Measurements from ENCODE around the gene MS4A7. TPM values are rescaled to one million over a fixed set of nuclear protein-coding genes. Genes with fewer than 3 reads are reported as not detected.

MS4A7 gene
- total RNA-seq, 4 donors from 2014 or later = 5.6 to 43.5 (median 26.1) TPM

GRCh38 chr11:60428517-60428916 is 50.2 kb downstream of the MS4A7 start:
- intact Hi-C loops (cut with DNase I; ENCODE audit: low total_unique reads) (no loop called here), in situ Hi-C loops (cut with MboI; ENCODE audit: low pct_ligation_motif_present in 1 of 4, low pct_unique_long_range_greater_than_20kb in 1 of 4, low sequenced_read_pairs in 3 of 4) (no loop called here)
- no peaks in the 10 kb centered on the region for H3K27me3 ChIP-seq
- no peak overlapping the region for H3K27ac ChIP-seq
- no peak overlapping the region for H3K4me3 ChIP-seq
- DNase-seq = no peak
- H3K9me3 ChIP-seq = no peaks in the 10 kb centered on the region
- no peak for TF ChIP-seq POLR2AphosphoS5 (IDR thresholded peaks at IDR 0.05)
- TF ChIP-seq POLR2A (IDR thresholded peaks at IDR 0.05) = no peak
- TF ChIP-seq CTCF (IDR thresholded peaks at IDR 0.05) = no peak
- no peak for TF ChIP-seq EP300 (IDR thresholded peaks at IDR 0.05; ENCODE audit: low read depth)
- H3K4me1 ChIP-seq = no peaks in the 10 kb centered on the region
- no peaks in the 10 kb centered on the region for H3K36me3 ChIP-seq
- WGBS, 2 donors (ENCODE audit: low coverage in 1 of 2) = 58% methylated on average over 2 of the region's 2 CpGs; no CpG with 5 or more reads in 1 of the 2 donors

GRCh38 chr11:60429272-60429671 is 50.9 kb downstream of the MS4A7 start, which contains the start of gene MS4A5:
Gene MS4A5, plus strand, starts transcription at chr11:60429572. Its CDS starts 103 bp downstream, at chr11:60429675.
- intact Hi-C loops (cut with DNase I; ENCODE audit: low total_unique reads) (no loop called here), in situ Hi-C loops (cut with MboI; ENCODE audit: low pct_ligation_motif_present in 1 of 4, low pct_unique_long_range_greater_than_20kb in 1 of 4, low sequenced_read_pairs in 3 of 4) (no loop called here)
- TF ChIP-seq CTCF (IDR thresholded peaks at IDR 0.05) (no peak), POLR2AphosphoS5 (IDR thresholded peaks at IDR 0.05) (no peak), EP300 (IDR thresholded peaks at IDR 0.05; ENCODE audit: low read depth) (no peak), POLR2A (IDR thresholded peaks at IDR 0.05) (no peak)
- WGBS, 2 donors (ENCODE audit: low coverage in 1 of 2) = 95 to 100% methylated on average over 1 to 5 of the region's 5 CpGs
- Histone ChIP-seq H3K27me3 (no peaks in the 10 kb centered on the region), H3K4me3 (no peak within 1 kb of the TSS), H3K4me1 (no peaks in the 10 kb centered on the region), H3K9me3 (no peaks in the 10 kb centered on the region), H3K36me3 (no peaks in the 10 kb centered on the region), H3K27ac (no peak within 1 kb of the TSS)
- no peak for DNase-seq

GRCh38 chr11:60431251-60431650 is 52.9 kb downstream of the MS4A7 start:
- WGBS, 2 donors (ENCODE audit: low coverage in 1 of 2) = 71 to 100% methylated on average over 1 to 2 of the region's 2 CpGs
- Histone ChIP-seq H3K27ac (no peak overlapping the region), H3K4me3 (no peak overlapping the region), H3K36me3 (no peaks in the 10 kb centered on the region), H3K9me3 (no peaks in the 10 kb centered on the region), H3K4me1 (no peaks in the 10 kb centered on the region), H3K27me3 (no peaks in the 10 kb centered on the region)
- no peak for DNase-seq
- TF ChIP-seq CTCF (IDR thresholded peaks at IDR 0.05) (no peak), POLR2A (IDR thresholded peaks at IDR 0.05) (no peak), POLR2AphosphoS5 (IDR thresholded peaks at IDR 0.05) (no peak), EP300 (IDR thresholded peaks at IDR 0.05; ENCODE audit: low read depth) (no peak)
- intact Hi-C loops (cut with DNase I; ENCODE audit: low total_unique reads) = no loop called here
- in situ Hi-C loops (cut with MboI; ENCODE audit: low pct_ligation_motif_present in 1 of 4, low pct_unique_long_range_greater_than_20kb in 1 of 4, low sequenced_read_pairs in 3 of 4) = no loop called here

GRCh38 chr11:60433401-60433800 is 55.1 kb downstream of the MS4A7 start:
- no peak overlapping the region for H3K27ac ChIP-seq
- no peak for DNase-seq
- intact Hi-C loops (cut with DNase I; ENCODE audit: low total_unique reads) (no loop called here), in situ Hi-C loops (cut with MboI; ENCODE audit: low pct_ligation_motif_present in 1 of 4, low pct_unique_long_range_greater_than_20kb in 1 of 4, low sequenced_read_pairs in 3 of 4) (no loop called here)
- 73 to 84% methylated on average over 4 of the region's 4 CpGs for WGBS, 2 donors (ENCODE audit: low coverage in 1 of 2)
- TF ChIP-seq POLR2AphosphoS5 (IDR thresholded peaks at IDR 0.05) = no peak
- TF ChIP-seq EP300 (IDR thresholded peaks at IDR 0.05; ENCODE audit: low read depth) = no peak
- no peak for TF ChIP-seq CTCF (IDR thresholded peaks at IDR 0.05)
- no peak for TF ChIP-seq POLR2A (IDR thresholded peaks at IDR 0.05)
- no peaks in the 10 kb centered on the region for H3K4me1 ChIP-seq
- H3K36me3 ChIP-seq = no peaks in the 10 kb centered on the region
- H3K4me3 ChIP-seq = no peak overlapping the region
- no peaks in the 10 kb centered on the region for H3K9me3 ChIP-seq
- no peaks in the 10 kb centered on the region for H3K27me3 ChIP-seq

Other genes with a start within 250 kb of the MS4A7 start
- 10 to 100 TPM in 2 of 4 donors, 1 to 10 TPM in 1, under 1 TPM in 1; 0.75 to 54.3 (median 27.4) TPM for gene MS4A6A, start 195.4 kb upstream of the MS4A7 start, total RNA-seq
- 10 to 100 TPM in 1 of 4 donors, 1 to 10 TPM in 2, under 1 TPM in 1; 0.96 to 50.1 (median 8.0) TPM for gene MS4A4E, start 135.4 kb upstream of the MS4A7 start, total RNA-seq
- gene MS4A4A, start 97.9 kb upstream of the MS4A7 start, total RNA-seq = 10 to 100 TPM in 3 of 4 donors, 1 to 10 TPM in 1; 7.6 to 23.8 (median 12.0) TPM
- gene MS4A6E, start 51.3 kb upstream of the MS4A7 start, total RNA-seq = not detected
- 1 to 10 TPM in 3 of 4 donors, not detected in 1; 1.2 to 3.4 (median 2.7) TPM for gene MS4A14, start 17.9 kb downstream of the MS4A7 start, total RNA-seq
- not detected for gene MS4A5, start 51.0 kb downstream of the MS4A7 start, total RNA-seq
- 10 to 100 TPM in 2 of 4 donors, not detected in 2; 32.2 to 49.4 TPM for gene MS4A1, start 77.3 kb downstream of the MS4A7 start, total RNA-seq
- gene MS4A12, start 114.2 kb downstream of the MS4A7 start, total RNA-seq = 100 to 1,000 TPM in 3 of 4 donors, 1 to 10 TPM in 1; 3.8 to 628 (median 426) TPM
- not detected for gene MS4A13, start 136.9 kb downstream of the MS4A7 start, total RNA-seq